Measurements from ENCODE around the gene ERFL.

GRCh38 chr19:41906271-41906670 is 22.0 kb downstream of the ERFL start:
- TF ChIP-seq ZNF274 (IDR thresholded peaks at IDR 0.05; ENCODE audit: low read depth, low read length) (no peak), SUZ12 (IDR thresholded peaks at IDR 0.05; ENCODE audit: extremely low read depth, insufficient read depth, insufficient read length) (no peak), YY1 (IDR thresholded peaks at IDR 0.05; ENCODE audit: insufficient read depth, insufficient read length) (no peak)

Data from NT2/D1 (cell line).